CD8-positive, alpha-beta memory T cell (primary cell): ENCODE data around the gene SMS. TPM values are rescaled to one million over a fixed set of nuclear protein-coding genes. Genes with fewer than 3 reads are reported as not detected.

Experiments used
- CTCF ChIA-PET: fragments of 350-600 bp; sonication (Branson Sonifier 250); formaldehyde crosslinking; loops from one replicate; lab custom pipeline; 2021; ENCODE audit warnings: antibody characterized with exemption; lab: Charles Lee
- POLR2A ChIA-PET: fragments of 350-600 bp; sonication (Branson Sonifier 250); formaldehyde crosslinking; loops from one replicate; lab custom pipeline; 2021; ENCODE audit warnings: antibody characterized with exemption; lab: Charles Lee
- DNase-seq, 5 donors: peaks; one replicate each; pipeline versions ENCODE4 v3.0.0 to v3.0.0-alpha.2; 2020 to 2022; ENCODE audit warnings: mixed read lengths in 1 of 5
- H3K27ac ChIP-seq: one replicate; pipeline ENCODE4 v1.7.0; 2013; ENCODE audit warnings: low read depth, mild to moderate bottlenecking, low read length, moderate library complexity
- H3K27me3 ChIP-seq: 2 replicates; pipeline ENCODE4 v1.7.0; 2013; ENCODE audit warnings: low read length, mild to moderate bottlenecking; ENCODE audit not compliant: insufficient read depth, poor library complexity, severe bottlenecking
- H3K36me3 ChIP-seq: 2 replicates; pipeline ENCODE4 v1.7.0; 2013; ENCODE audit warnings: mild to moderate bottlenecking, low read length, moderate library complexity; ENCODE audit not compliant: insufficient read depth
- H3K4me1 ChIP-seq: 2 replicates; pipeline ENCODE4 v1.7.0; 2013; ENCODE audit warnings: mild to moderate bottlenecking, low read length, moderate library complexity; ENCODE audit not compliant: insufficient read depth
- H3K4me3 ChIP-seq: 2 replicates; pipeline ENCODE4 v1.7.0; 2013; ENCODE audit warnings: mild to moderate bottlenecking, low read length
- H3K9me3 ChIP-seq: 2 replicates; pipeline ENCODE4 v1.7.0; 2013; ENCODE audit warnings: mild to moderate bottlenecking, low read length
- H3K27ac Mint-ChIP-seq, 8 donors: one replicate each; pipeline ENCODE4 v1.8.0; 2020 to 2021; ENCODE audit warnings: mixed read lengths in 8 of 8, mild to moderate bottlenecking in 6 of 8, inconsistent platforms in 3 of 8, moderate library complexity in 3 of 8
- H3K27me3 Mint-ChIP-seq, 2 donors: one replicate each; pipeline ENCODE4 v1.8.0; 2020 to 2021; ENCODE audit warnings: mixed read lengths in 2 of 2, mild to moderate bottlenecking in 1 of 2, moderate library complexity in 1 of 2
- H3K36me3 Mint-ChIP-seq, 3 donors: one replicate each; pipeline ENCODE4 v1.8.0; 2020 to 2021; ENCODE audit warnings: mixed read lengths in 3 of 3, inconsistent platforms in 1 of 3, mild to moderate bottlenecking in 1 of 3
- H3K4me1 Mint-ChIP-seq, 3 donors: one replicate each; pipeline ENCODE4 v1.8.0; 2020 to 2021; ENCODE audit warnings: mixed read lengths in 3 of 3, inconsistent platforms in 1 of 3, mild to moderate bottlenecking in 1 of 3
- H3K4me3 Mint-ChIP-seq, 7 donors: one replicate each; pipeline ENCODE4 v1.8.0; 2020 to 2021; ENCODE audit warnings: mixed read lengths in 7 of 7, mild to moderate bottlenecking in 6 of 7, moderate library complexity in 4 of 7, inconsistent platforms in 2 of 7
- H3K9me3 Mint-ChIP-seq, 5 donors: one replicate each; pipeline ENCODE4 v1.8.0; 2020 to 2022; ENCODE audit warnings: mixed read lengths in 5 of 5, mild to moderate bottlenecking in 3 of 5, moderate library complexity in 2 of 5, inconsistent platforms in 1 of 5
- polyA plus RNA-seq: library from polyadenylated mRNA; unstranded; fragments of 300-500 nt; fragmentation: Illumina TruSeq; gene quantifications from one replicate; pipeline ENCODE4 v1.2.3, GENCODE V29; 2021
- total RNA-seq, 2 experiments: library from RNA; stranded (reverse); gene quantifications; one replicate each; pipeline ENCODE4 v1.2.3, GENCODE V29; 2021

Gene SMS
- 100 to 1,000 TPM; 131 to 134 TPM for total RNA-seq
- polyA plus RNA-seq: 69.3 TPM

GRCh38 chrX:21940356-21940829, at the start of gene SMS:
TSS of gene SMS (plus strand) at chrX:21940709. CDS start at chrX:21940825, 116 bp downstream.
- peaks cover 22 to 37% (median 27%) of the 10 kb centered on the region in 3 donors for H3K4me1 Mint-ChIP-seq
- H3K27me3 Mint-ChIP-seq: peaks cover 0 to 4% of the 10 kb centered on the region in 2 donors
- peak within 1 kb of the TSS; percentile 86 to 94 (median 91) for H3K4me3 Mint-ChIP-seq
- Histone ChIP-seq H3K9me3 (no peaks in the 10 kb centered on the region), H3K27ac (peak within 1 kb of the TSS; percentile 43), H3K4me3 (peak within 1 kb of the TSS; percentile 37), H3K4me1 (peaks cover 25% of the 10 kb centered on the region), H3K27me3 (no peaks in the 10 kb centered on the region), H3K36me3 (no peaks in the 10 kb centered on the region)
- H3K9me3 Mint-ChIP-seq: no peaks in the 10 kb centered on the region
- H3K27ac Mint-ChIP-seq: peak within 1 kb of the TSS; percentile 83 to 92 (median 88)
- DNase-seq: peak; percentile 32 to 55 (median 42)
- peaks cover 0 to 2% (median 0%) of the 10 kb centered on the region in 3 donors for H3K36me3 Mint-ChIP-seq
- CTCF ChIA-PET: interaction anchor here (1.5 kb wide), 1 partner anchor 45 kb away, joined by 3 read pairs; no protein-coding TSS in a partner anchor
- POLR2A ChIA-PET: no interaction called here

GRCh38 chrX:21905313-21905712, 35.2 kb upstream of the SMS start:
- no peak for DNase-seq
- Mint-ChIP-seq H3K27me3 (peaks cover 0 to 2% of the 10 kb centered on the region in 2 donors), H3K36me3 (peaks cover 2 to 10% (median 8%) of the 10 kb centered on the region in 3 donors), H3K4me1 (no peaks in the 10 kb centered on the region), H3K4me3 (no peak overlapping the region), H3K27ac (no peak overlapping the region), H3K9me3 (no peaks in the 10 kb centered on the region)
- CTCF ChIA-PET: no interaction called here
- no peaks in the 10 kb centered on the region for H3K27me3 ChIP-seq
- no peak overlapping the region for H3K27ac ChIP-seq
- no peaks in the 10 kb centered on the region for H3K4me1 ChIP-seq
- H3K36me3 ChIP-seq: no peaks in the 10 kb centered on the region
- no peaks in the 10 kb centered on the region for H3K9me3 ChIP-seq
- H3K4me3 ChIP-seq: no peak overlapping the region
- POLR2A ChIA-PET: no interaction called here

GRCh38 chrX:21905953-21906352, 34.6 kb upstream of the SMS start:
- ChIA-PET POLR2A (no interaction called here), CTCF (no interaction called here)
- no peaks in the 10 kb centered on the region for H3K4me1 Mint-ChIP-seq

GRCh38 chrX:21907260-21907659, 33.2 kb upstream of the SMS start:
- no peaks in the 10 kb centered on the region for H3K27me3 ChIP-seq
- ChIA-PET CTCF (no interaction called here), POLR2A (no interaction called here)
- peaks cover 0 to 2% of the 10 kb centered on the region in 2 donors for H3K27me3 Mint-ChIP-seq
- H3K4me1 Mint-ChIP-seq: no peaks in the 10 kb centered on the region
- H3K9me3 Mint-ChIP-seq: no peaks in the 10 kb centered on the region
- no peak overlapping the region for H3K27ac ChIP-seq
- no peak overlapping the region for H3K4me3 ChIP-seq
- H3K4me1 ChIP-seq: no peaks in the 10 kb centered on the region
- no peak for DNase-seq
- H3K27ac Mint-ChIP-seq: no peak overlapping the region
- no peaks in the 10 kb centered on the region for H3K9me3 ChIP-seq
- H3K4me3 Mint-ChIP-seq: no peak overlapping the region
- no peaks in the 10 kb centered on the region for H3K36me3 ChIP-seq
- peaks cover 2 to 10% (median 5%) of the 10 kb centered on the region in 3 donors for H3K36me3 Mint-ChIP-seq

More at GRCh38 chrX:21905953-21906352, 34.6 kb upstream of the SMS start:
- no peaks in the 10 kb centered on the region for H3K4me1 ChIP-seq
- no peaks in the 10 kb centered on the region for H3K9me3 ChIP-seq
- Mint-ChIP-seq H3K27ac (no peak overlapping the region), H3K9me3 (no peaks in the 10 kb centered on the region), H3K4me3 (no peak overlapping the region), H3K36me3 (peaks cover 2 to 10% (median 8%) of the 10 kb centered on the region in 3 donors), H3K27me3 (peaks cover 0 to 2% of the 10 kb centered on the region in 2 donors)
- no peak overlapping the region for H3K27ac ChIP-seq
- DNase-seq: no peak
- H3K27me3 ChIP-seq: no peaks in the 10 kb centered on the region
- H3K36me3 ChIP-seq: no peaks in the 10 kb centered on the region
- no peak overlapping the region for H3K4me3 ChIP-seq

GRCh38 chrX:21911481-21911880, 29.0 kb upstream of the SMS start:
- H3K4me3 Mint-ChIP-seq: no peak overlapping the region
- H3K27me3 Mint-ChIP-seq: peaks cover 0 to 5% of the 10 kb centered on the region in 2 donors
- Histone ChIP-seq H3K4me3 (no peak overlapping the region), H3K9me3 (no peaks in the 10 kb centered on the region), H3K27ac (no peak overlapping the region), H3K4me1 (no peaks in the 10 kb centered on the region), H3K27me3 (no peaks in the 10 kb centered on the region), H3K36me3 (no peaks in the 10 kb centered on the region)
- H3K36me3 Mint-ChIP-seq: peaks cover 0 to 3% (median 0%) of the 10 kb centered on the region in 3 donors
- no peak overlapping the region for H3K27ac Mint-ChIP-seq
- CTCF ChIA-PET: no interaction called here
- H3K4me1 Mint-ChIP-seq: no peaks in the 10 kb centered on the region
- POLR2A ChIA-PET: no interaction called here
- DNase-seq: no peak
- no peaks in the 10 kb centered on the region for H3K9me3 Mint-ChIP-seq

GRCh38 chrX:21912220-21912619, 28.3 kb upstream of the SMS start:
- Histone ChIP-seq H3K9me3 (no peaks in the 10 kb centered on the region), H3K36me3 (no peaks in the 10 kb centered on the region), H3K27me3 (no peaks in the 10 kb centered on the region), H3K4me1 (no peaks in the 10 kb centered on the region), H3K27ac (no peak overlapping the region), H3K4me3 (no peak overlapping the region)
- H3K36me3 Mint-ChIP-seq: peaks cover 0 to 3% (median 0%) of the 10 kb centered on the region in 3 donors
- peaks cover 0 to 5% of the 10 kb centered on the region in 2 donors for H3K27me3 Mint-ChIP-seq
- DNase-seq: no peak
- H3K9me3 Mint-ChIP-seq: no peaks in the 10 kb centered on the region
- H3K27ac Mint-ChIP-seq: no peak overlapping the region
- CTCF ChIA-PET: no interaction called here
- H3K4me1 Mint-ChIP-seq: no peaks in the 10 kb centered on the region
- no peak overlapping the region for H3K4me3 Mint-ChIP-seq
- POLR2A ChIA-PET: no interaction called here

- no peak overlapping the region for H3K27ac ChIP-seq
- no peaks in the 10 kb centered on the region for H3K9me3 ChIP-seq
- no peak overlapping the region for H3K4me3 Mint-ChIP-seq
- no peaks in the 10 kb centered on the region for H3K9me3 Mint-ChIP-seq
- CTCF ChIA-PET: no interaction called here
- POLR2A ChIA-PET: no interaction called here
- H3K4me3 ChIP-seq: no peak overlapping the region
- no peaks in the 10 kb centered on the region for H3K4me1 Mint-ChIP-seq
- no peak overlapping the region for H3K27ac Mint-ChIP-seq
- H3K27me3 ChIP-seq: no peaks in the 10 kb centered on the region
- no peak for DNase-seq
- H3K36me3 ChIP-seq: no peaks in the 10 kb centered on the region
- peaks cover 0 to 3% (median 0%) of the 10 kb centered on the region in 3 donors for H3K36me3 Mint-ChIP-seq
- peaks cover 0 to 3% of the 10 kb centered on the region in 2 donors for H3K27me3 Mint-ChIP-seq
- no peaks in the 10 kb centered on the region for H3K4me1 ChIP-seq
Measured at GRCh38 chrX:21912989-21913388, 27.5 kb upstream of the SMS start.

- ChIA-PET CTCF (no interaction called here), POLR2A (no interaction called here)
- peaks cover 0 to 2% (median 0%) of the 10 kb centered on the region in 5 donors for H3K9me3 Mint-ChIP-seq
Measured at GRCh38 chrX:21926116-21926515, 14.4 kb upstream of the SMS start.

More at GRCh38 chrX:21926116-21926515, 14.4 kb upstream of the SMS start:
- H3K27me3 ChIP-seq: no peaks in the 10 kb centered on the region
- peaks cover 0 to 4% of the 10 kb centered on the region in 2 donors for H3K27me3 Mint-ChIP-seq
- no peak for DNase-seq
- peaks cover 0 to 4% (median 1%) of the 10 kb centered on the region in 3 donors for H3K4me1 Mint-ChIP-seq
- H3K27ac ChIP-seq: peak overlapping the region; percentile 9
- H3K9me3 ChIP-seq: no peaks in the 10 kb centered on the region
- H3K27ac Mint-ChIP-seq: no peak overlapping the region
- no peak overlapping the region for H3K4me3 ChIP-seq
- H3K4me3 Mint-ChIP-seq: peak overlapping the region in 1 of 7 donors; percentile 34
- no peaks in the 10 kb centered on the region for H3K36me3 ChIP-seq
- H3K36me3 Mint-ChIP-seq: peaks cover 0 to 2% (median 0%) of the 10 kb centered on the region in 3 donors
- H3K4me1 ChIP-seq: no peaks in the 10 kb centered on the region
